ENCODE measurements around the gene WDFY1.
"Not testable (repeated sequence)": the region's sequence is repeated elsewhere in the genome, so short reads cannot be mapped to it uniquely, and the experiment has no call there.

DNA sequence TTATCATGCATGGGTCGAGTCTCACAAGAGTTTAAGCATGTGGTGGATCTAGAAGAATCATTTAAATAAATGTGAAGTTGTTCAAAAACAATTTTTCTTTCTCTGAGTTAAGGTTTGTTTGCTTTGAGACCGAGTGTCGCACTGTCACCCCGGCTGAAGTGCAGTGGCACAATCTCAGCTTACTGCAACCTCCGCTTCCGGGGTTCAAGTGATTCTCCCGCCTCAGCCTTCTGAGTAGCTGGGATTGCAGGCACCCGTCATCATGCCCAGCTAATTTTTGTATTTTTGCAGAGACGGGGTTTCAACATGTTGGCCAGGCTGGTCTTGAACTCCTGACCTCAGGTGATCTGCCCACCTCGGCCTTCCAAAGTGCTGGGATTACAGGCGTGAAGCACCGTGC lies 73.5 kb downstream of the WDFY1 start:
- not testable (repeated sequence) for TF ChIP-seq CTCF (IDR thresholded peaks at IDR 0.05 in 4 of 5, conservative IDR thresholded peaks at IDR 0.05 in 1 of 5); POLR2A (IDR thresholded peaks at IDR 0.05)
